ENCODE data around the gene TFIP11.
"Not testable (repeated sequence)": the region's sequence is repeated elsewhere in the genome, so short reads cannot be mapped to it uniquely, and the experiment has no call there.

TFIP11 gene

DNA sequence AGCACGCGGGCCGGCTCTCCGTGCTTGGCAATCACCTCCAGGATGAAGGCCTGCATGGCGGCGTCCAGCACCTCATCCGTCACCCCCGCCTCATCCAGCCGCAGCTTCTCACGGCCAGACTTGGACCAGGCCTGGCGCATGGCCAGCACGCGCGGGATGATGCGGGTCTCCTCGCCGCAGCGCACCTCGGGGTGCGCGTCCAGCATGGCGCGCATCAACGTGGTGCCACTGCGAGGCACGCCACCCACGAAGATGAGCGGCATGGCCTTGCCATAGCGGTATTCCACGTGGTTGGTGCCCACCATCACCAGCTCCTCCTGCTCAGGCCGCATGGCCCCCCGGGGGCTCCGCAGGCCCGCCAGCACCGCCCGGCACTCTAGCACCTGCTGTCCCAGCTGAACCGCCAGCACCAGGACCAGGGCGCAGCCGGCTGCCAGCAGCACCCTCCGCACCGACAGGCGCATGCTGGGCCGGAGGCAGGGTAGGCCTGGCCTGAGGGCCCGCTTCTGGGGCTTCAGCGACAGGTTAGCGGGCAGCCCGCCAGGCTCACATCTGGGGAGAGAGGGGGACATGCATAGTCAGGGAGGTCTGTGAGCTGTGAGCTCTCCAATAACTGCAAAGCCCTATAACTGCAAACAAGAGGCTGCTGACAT lies 29.0 kb upstream of the TFIP11 start:
- DNase-seq (ENCODE audit: low read depth), result no peak

DNA sequence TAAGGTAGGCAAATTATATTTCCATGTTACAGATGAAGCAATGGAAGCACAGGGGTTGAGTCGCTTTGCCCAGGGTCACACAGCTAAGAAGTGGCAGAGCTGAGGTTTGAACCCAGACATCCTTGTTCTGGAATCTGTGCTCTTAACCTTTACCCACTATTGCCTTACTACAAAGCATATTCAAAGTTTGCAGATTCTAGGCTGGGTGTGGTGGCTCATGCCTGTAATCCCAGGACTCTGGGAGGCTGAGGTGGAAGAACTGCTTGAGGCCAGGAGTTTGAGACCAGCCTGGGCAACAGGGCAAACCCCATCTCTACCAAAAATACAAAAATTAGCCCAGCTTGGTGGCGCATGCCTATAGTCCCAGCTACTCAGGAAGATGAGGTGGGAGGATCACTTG lies 27.8 kb upstream of the TFIP11 start:
- no peak for DNase-seq (ENCODE audit: low read depth)

DNA sequence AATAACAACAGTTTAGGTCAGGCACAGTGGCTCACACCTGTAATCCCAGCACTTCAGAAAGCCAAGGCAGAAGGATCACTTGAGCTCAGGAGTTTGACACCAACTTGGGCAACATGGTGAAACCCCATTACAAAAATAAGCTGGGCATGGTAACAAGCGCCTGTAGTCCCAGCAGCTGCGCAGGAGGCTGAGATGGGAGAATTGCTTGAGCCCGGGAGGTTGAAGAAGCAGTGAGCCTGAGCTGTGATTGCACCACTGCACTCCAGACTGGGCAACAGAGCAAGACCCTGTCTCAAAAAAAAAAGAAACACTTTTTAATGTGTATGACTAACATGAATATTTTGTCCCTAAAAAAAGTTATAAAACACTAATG lies 24.5 kb upstream of the TFIP11 start:
- DNase-seq (ENCODE audit: low read depth), result no peak

DNA sequence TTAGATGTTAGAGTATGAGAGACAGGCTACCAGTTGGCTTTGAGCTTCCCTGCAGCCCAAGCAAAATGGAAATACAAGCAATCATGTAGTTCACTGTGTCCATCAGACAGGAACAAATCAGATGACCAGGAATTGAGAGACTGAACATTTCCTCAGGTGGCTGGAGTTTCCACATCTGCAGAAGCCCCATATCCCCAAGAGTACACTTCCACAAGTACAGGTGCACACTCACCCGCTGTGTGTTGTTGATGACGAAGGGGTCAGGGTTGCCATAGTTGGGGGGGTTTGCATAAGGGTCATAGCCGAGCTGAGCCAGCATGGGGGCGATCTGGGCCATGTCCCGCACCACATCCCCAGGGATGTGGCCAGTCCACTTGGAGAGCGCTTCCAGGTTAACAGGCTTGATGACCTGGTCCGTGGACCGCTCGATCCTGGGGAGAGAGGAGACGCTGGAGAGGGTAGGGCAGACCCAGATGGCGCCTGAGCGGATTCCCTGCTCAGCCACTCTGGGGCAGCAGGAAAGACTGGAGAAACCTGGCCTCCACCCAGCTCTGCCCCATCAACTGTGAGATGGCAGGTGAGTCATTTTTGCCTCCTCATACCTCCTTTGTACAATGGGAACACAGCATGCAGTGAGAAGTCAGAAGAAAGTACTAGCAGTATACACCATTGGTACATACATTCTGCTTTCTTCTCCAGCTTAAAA lies 23.9 kb upstream of the TFIP11 start:
- DNase-seq (ENCODE audit: low read depth), result no peak

DNA sequence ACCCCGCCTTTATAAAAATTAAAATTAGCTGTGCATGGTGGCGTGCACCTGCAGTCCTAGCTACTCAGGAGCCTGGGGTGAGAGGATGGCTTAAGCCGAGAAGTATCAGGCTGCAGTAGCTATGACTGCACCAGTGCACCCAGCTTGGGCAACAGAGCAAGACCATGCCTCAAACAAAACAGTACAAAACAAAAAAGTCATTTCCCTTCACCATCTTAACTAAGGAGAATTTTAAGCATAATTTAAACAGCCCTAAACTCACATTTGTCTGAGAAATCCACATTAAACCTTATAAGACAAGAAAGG lies 23.3 kb upstream of the TFIP11 start:
- DNase-seq (ENCODE audit: low read depth), result no peak

DNA sequence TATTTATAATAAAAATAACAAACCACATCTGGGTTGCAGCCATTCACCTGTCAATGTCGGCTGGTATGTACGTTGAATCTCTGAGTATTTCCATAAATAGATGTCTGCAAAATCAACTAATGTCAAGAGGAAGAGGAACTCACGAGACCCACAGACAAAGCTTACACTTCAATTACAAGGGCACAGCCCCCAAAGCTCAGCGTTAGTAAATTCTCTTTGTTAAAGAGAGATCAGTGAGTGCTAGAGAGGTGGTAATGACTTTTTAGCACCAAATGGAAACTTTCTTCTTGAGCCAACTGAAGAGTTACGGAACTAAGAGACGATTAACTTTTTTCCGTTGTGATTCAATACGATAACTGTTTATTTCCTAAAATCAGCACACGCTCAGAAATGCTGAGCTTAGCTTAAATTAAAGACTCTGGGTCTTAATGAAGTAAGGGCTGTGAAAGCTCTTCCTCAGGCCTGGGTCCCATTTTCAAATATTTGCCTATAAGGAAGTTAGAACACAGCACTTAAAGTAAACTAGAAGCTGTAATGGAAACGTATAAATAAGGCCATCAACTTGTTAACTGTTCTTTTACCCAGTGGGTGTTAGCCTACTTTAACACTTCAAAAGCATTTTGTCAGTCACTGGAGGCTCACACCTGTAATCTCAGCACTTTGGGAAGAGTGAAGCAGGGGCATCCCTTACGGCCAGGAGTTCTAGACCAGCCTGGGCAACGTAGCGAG lies 22.8 kb upstream of the TFIP11 start:
- DNase-seq (ENCODE audit: low read depth), result no peak

DNA sequence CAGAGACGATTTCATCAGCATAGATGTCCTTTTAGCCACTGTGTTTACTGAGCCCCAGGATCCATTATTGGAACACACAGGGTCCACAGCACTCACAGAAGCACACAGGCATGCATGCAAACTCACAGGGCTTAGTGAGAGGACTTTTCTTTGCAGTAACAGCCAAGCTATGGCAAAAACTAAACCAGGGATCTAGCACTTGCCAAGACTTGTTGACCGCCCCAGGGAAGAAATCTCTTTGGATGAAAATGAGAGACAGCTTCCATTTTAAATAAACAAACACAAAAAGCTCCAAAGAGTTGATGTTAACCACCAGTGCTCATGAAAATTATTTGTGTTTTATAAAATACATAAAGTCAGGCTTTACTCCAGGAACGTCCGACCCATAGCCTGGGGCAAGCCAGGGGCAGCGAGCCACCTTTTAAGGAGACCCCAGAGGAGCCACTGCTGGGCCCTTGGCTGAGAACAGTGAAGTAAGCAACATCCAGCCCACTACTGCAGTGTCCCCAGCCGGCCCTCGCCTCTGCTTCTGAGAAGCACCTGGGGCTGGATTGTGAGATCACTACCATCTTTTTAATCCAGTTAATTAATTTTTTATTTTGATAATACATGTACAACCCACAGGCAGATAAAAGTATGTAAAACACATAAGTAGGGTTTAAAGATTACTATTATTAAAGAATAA lies 22.0 kb upstream of the TFIP11 start:
- no peak for DNase-seq (ENCODE audit: low read depth)

DNA sequence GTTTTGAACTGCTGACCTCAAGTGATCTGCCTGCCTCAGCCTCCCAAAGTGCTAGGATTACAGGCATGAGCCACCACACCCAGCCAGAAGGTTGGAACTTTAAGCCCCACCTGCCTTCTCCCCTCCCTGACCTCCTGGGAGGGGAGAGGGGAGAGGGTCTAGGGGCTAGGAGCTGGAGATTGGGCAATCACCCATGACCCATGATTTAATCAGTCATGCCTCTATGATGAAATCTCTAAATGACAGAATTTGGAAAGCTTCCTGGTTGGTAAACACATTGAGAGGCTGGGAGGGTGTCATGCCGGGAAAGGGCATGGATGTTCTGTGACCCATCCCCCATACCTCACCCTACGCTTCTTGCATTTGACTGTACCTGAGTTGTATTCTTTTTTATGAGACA lies 17.1 kb upstream of the TFIP11 start:
- no peak for DNase-seq (ENCODE audit: low read depth)

DNA sequence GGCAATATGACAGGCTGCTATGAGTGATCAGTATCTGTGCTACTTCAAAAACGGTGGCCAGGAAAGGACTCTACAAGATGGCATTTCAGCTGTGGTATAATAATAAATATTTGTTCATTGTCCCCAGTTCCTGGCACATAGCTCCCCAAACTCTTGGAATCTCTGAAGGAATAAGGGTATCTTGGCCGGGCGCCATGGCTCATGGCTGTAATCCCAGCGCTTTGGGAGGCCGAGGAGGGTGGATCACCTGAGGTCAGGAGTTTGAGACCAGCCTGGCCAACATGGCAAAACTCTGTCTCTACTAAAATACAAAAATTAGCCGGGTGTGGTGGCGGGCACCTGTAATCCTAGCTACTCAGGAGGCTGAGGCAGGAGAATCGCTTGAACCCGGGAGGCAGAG lies 16.2 kb upstream of the TFIP11 start:
- not testable (repeated sequence) for DNase-seq (ENCODE audit: low read depth)

DNA sequence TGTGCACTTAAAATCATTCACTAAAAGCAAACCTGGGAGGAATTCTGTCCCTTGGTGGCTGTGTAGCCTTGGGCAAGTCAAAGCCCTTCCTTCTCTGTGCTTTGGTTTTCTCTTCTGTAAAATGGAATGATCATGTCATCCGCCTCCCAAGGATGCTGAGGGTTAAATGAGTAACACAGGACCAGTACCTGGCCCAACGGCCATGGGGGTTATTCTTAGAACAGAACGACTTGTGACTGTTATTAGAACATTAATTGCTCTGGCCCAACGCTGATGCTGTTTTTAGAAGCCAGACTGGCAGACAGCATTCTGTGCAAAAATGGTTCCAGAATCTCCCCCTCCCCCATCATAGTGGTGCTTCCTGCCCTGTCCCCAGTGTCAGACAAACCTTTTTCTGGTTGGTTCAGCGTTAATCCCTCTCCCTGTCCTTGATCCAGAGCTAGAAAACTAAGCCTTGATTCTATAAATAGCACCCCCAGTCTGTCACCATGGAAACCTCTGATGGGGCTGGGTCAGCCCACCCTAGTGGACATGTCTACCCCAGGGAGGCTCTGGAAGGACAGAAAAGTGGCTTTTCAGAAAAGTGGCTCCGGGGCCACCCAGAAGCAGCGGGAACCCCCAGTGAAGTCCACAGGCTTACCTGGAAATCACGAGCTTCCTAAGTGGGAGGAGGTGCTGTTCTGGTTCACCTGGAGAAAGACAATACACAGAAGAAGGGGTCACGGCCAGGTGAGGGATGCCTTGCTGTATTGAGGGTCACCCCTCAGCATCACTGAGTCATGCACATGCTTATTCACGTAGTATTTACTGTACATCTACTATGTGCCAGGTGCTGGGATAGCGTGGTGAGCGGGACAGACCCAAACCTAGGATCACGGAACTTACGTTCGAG lies 15.5 kb upstream of the TFIP11 start:
- no peak for DNase-seq (ENCODE audit: low read depth)

DNA sequence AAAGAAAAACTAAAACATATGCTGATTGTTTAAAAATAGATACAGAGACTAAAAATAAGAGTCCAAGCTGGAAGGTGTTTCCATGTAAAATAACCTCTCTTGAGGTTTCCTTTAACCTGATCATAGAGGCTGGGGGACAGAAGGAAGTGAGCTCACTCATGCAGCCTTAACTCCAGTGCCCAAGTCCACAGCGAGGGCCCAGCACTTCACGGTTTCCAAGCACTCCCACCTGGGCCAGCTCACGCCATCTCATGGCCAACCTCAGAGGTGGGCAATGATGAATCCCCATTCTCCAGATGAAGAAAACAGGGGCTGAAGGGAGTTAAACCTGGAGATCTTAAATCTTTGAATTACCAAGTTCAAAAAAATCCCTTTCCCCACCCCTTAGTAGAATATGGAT lies 14.9 kb upstream of the TFIP11 start:
- DNase-seq (ENCODE audit: low read depth), result no peak

DNA sequence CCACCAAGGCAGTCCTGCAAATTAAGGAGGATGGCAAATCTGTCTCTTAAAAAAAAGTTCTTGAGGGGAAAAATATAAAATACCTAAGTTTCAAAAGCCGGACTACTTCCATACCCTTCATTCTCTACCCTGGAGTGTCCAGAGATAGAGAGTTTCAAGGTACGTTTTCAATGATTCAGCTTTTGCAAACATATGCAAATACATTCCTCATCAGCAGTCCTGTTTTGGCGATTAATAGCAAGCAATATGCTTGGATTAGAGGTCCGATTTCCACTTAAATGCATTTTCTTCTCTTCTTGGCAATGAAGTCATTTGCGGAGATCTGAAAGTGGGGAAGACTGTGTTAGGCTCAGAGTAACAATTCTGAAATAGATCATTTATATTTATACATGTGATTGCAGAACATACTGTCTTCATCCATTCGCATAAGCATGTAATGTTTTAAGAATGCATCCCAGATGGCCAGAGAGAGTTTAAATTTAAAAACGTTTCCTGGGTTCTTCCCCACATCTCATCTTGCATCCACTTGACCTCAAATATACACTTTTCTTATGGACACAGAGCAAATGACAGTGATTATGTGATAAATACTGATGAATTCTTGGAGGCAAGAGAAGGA lies 13.8 kb upstream of the TFIP11 start:
- no peak for DNase-seq (ENCODE audit: low read depth)

DNA sequence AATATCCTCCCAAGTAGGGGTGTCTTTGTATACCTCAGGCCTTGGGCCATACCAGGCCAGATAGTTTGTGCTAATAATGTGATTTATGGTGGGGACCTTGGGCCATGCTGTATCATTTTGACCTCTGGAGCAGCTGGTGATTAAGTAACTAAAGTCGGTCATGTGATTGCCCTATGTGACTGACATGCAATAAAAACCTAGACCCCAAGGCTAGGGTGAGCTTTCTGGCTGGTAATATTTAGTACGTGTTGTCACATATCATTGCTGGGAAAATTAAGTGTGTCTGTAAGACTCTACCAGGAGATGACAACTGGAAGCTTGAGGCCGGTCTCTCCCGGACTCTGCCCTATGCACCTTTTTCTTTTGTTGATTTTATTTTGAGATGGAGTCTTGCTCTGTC lies 12.6 kb upstream of the TFIP11 start:
- no peak for DNase-seq (ENCODE audit: low read depth)

DNA sequence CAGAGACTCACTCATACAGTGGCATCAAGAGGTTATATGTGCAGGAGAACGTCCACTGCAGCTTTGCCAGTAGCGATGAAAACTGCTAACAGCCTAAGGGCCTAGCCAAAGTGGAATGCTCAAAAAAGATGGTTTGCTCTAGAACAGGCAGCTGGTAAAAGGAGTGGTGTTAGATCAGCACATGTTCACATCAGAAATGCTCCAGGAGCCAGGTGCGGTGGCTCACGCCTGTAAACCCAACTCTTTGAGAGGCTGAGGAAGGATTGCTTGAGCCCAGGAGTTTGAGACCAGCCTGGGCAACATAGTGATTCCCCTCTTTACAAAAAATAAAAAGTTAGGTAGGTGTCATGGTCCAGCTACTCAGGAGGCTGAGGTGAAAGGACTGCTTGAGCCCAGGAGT lies 10.3 kb upstream of the TFIP11 start:
- DNase-seq (ENCODE audit: low read depth), result no peak

DNA sequence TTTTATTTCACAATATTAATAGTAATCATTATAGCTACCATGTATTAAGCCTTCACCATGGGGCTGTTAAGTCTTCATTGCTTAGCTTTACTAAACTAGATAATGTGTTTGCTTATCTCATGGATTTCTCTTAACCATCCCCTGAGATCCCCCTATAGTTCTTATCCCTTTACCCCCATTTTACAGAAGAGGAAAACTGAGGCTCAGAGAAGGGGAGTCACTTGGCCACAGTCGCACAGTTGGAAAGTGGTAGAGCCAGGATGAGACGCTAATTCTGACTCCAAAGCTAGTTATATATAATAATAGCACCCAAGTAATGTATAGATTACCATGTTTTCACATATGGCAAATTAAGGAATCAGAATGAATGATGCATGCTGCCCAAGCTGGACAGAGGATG lies 9.7 kb upstream of the TFIP11 start:
- no peak for DNase-seq (ENCODE audit: low read depth)

DNA sequence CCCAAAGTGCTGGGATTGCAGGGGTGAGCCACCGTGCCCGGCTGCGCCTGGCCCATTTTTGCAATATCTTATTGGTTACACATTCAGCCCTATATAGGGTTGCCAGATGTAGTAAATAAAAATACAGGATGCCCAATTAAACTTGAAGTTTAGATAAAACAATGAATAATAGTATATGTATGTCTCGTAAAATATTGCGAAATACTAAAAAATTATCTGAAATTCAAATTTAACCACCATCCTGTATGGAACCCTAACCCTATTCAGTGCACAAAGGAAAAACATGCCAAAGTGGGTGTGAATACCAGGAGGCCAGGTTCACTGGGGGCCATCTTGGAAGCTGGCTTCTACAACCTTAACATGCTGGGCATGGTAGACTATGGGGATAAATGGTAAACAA lies 5.2 kb upstream of the TFIP11 start:
- no peak for DNase-seq (ENCODE audit: low read depth)

DNA sequence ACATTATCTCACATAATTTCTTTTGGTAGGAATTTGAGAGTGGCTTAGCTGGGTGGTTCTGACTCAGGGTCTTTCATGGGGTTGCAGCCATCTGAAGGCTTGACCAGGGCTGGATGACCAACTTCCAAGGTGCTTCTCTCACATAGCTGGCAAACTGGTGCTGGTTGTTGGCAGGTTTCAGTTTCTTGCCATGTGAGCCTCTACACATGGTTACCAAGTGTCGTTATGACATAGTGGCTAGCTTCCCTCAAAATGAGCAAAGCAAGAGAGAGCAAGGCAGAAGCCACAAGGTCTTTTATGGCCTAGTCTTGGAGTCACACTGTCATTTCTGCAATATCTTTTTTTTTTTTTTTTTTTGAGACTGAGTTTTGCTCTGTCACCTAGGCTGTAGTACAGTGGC lies 4.2 kb upstream of the TFIP11 start:
- no peak for DNase-seq (ENCODE audit: low read depth)

DNA sequence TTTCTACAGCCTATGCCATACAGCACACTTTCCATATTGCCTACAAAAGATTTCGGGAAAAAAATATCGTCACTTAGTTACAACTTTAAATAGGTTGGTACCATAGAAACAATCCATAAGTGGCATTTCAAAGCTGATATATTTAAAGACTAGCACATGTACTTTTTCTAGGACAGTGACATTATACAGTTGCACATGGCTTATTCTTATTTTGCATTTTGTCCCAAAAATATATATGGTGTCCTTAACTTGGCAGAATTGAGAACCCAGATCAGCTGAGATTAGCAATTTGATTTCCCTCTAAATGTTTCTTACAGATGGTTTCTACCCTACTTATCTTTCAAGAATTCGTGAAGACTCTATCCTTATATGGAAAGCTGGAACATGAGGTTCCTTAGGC lies 3.7 kb upstream of the TFIP11 start:
- DNase-seq (ENCODE audit: low read depth), result no peak

DNA sequence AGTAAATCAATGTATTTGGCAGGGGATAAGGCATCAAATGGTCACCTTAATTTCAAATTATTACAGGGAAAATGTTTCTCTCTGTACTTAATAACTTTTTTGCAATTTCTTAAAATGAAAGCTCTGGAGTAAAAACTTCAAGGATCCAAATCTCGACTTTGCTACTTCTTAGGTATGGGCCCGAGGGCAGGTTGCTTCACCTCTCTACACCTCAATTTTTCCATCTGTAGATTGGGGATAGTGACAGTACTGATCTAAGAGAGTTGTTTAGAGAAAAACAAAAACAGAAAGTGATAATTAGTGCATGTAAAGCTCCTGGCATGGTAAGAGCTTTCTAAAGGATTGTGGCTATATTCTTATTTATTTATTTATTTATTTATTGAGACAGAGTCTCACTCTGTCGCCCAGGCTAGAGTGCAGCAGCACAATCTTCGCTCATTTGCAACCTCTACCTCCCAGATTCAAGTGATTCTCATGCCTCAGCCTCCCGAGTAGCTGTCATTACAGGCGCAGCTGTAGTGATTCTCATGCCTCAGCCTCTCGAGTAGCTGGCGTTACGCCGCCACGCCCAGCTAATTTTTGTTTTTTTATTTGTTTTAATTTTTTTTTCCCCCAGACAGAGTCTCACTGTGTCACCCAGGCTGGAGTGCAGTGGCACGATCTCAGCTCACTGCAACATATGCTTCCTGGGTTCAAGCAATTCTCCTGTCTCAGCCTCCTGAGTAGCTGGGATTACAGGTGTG lies 2.3 kb upstream of the TFIP11 start:
- no peak for DNase-seq (ENCODE audit: low read depth)

DNA sequence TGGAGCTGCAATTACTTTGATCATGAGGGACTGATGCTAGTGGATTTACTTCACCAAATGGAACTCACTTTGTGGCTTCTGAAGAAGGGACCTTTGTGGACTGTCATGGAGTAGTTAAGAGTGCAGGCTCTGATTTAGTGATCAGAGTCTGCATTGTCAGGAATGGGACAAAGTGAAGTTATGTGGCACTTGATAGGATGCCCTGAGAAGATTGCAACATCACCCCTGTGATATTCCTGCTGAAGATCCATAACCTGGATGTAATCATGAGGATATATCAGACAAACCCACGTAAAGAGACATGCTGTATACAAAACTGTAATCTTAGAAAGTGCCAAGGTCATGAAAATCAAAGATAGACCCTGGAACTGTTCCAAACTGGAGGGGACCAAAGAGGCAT lies 1.6 kb upstream of the TFIP11 start:
- no peak for DNase-seq (ENCODE audit: low read depth)

DNA sequence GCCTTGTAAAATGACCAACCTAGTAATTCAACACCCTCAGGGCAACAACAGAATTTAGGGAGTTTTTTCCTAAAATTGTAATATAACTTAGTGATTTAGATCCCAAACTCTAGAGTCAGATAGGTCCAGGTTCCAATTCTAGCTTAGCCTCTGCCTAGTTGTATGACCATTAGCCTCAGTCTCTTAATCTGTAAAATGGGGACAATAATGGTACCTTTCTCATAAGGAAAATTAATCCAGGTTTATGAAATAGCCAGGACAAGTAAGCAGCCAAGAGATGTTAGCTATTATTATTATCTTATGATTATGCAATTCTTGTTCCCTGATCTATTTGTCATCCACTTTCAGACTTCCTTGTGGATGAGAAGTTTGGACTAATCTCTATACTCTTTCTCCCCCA lies 4.1 kb downstream of the TFIP11 start:
- DNase-seq (ENCODE audit: low read depth), result no peak

All from stimulated activated CD8-positive, alpha-beta memory T cell treated with anti-CD3 and anti-CD28 coated beads, Interleukin-12 subunit alpha, Interleukin-12 subunit beta, amount 100 ng/mL, for 1 hour (primary cell).